Measurements from ENCODE around the gene DHCR7.

DHCR7 gene

DNA sequence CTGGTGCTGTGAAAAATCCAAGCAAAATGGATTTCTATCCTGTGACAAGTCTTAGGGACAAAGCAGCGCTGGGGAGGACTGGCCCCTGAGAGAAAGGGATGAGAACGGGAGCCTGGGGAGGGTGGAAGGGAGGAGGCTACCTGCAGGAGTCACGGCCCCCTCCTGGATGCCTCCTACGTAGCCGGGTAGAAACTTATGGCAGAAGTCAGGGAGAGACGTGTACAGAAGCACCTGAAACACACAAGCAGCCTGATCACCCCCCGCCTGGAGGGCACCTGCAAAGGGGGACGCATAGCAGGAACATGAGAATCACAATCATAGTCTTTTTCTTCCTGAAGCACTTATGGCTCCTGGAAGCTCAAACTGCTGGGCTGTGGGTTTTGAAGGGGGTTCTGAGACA lies 6.1 kb downstream of the DHCR7 start:
- Histone ChIP-seq H3K4me2 (ENCODE audit: low read length) (no peak overlapping the region), H3F3A (ENCODE audit: control insufficient read depth, insufficient read depth) (no peaks in the 10 kb centered on the region), H3K27ac (ENCODE audit: low read depth, low read length) (no peak overlapping the region), H3K9me3 (ENCODE audit: control insufficient read depth, insufficient read depth, low read length) (peaks cover 5% of the 10 kb centered on the region; the same call in 1 of the 2 replicates), H3K4me3 (ENCODE audit: low read length) (no peak overlapping the region), H3K79me2 (ENCODE audit: control insufficient read depth, low read length) (peaks cover 26% of the 10 kb centered on the region), H3K4me1 (ENCODE audit: control insufficient read depth, low read length) (peaks cover 15% of the 10 kb centered on the region), H3K9me2 (replicated peaks; ENCODE audit: control insufficient read depth, low read length) (no peaks in the 10 kb centered on the region), H3K27me3 (ENCODE audit: control insufficient read depth, low read length) (no peaks in the 10 kb centered on the region), H4K20me1 (ENCODE audit: control insufficient read depth, insufficient read depth, low read depth, low read length) (0 out of 2 replicates have a peak, but pooled peaks cover 3% of the 10 kb centered on the region), H3K36me3 (ENCODE audit: control insufficient read depth, low read length) (peaks cover 96% of the 10 kb centered on the region)
- TF ChIP-seq, protein P1, sequence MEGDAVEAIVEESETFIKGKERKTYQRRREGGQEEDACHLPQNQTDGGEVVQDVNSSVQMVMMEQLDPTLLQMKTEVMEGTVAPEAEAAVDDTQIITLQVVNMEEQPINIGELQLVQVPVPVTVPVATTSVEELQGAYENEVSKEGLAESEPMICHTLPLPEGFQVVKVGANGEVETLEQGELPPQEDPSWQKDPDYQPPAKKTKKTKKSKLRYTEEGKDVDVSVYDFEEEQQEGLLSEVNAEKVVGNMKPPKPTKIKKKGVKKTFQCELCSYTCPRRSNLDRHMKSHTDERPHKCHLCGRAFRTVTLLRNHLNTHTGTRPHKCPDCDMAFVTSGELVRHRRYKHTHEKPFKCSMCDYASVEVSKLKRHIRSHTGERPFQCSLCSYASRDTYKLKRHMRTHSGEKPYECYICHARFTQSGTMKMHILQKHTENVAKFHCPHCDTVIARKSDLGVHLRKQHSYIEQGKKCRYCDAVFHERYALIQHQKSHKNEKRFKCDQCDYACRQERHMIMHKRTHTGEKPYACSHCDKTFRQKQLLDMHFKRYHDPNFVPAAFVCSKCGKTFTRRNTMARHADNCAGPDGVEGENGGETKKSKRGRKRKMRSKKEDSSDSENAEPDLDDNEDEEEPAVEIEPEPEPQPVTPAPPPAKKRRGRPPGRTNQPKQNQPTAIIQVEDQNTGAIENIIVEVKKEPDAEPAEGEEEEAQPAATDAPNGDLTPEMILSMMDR (IDR thresholded peaks at IDR 0.05; ENCODE audit: low read depth, low read length, poor library complexity, severe bottlenecking), result no peak
- no peak for TF ChIP-seq EZH2phosphoT487 (IDR thresholded peaks at IDR 0.05; ENCODE audit: borderline replicate concordance, low read length)

DNA sequence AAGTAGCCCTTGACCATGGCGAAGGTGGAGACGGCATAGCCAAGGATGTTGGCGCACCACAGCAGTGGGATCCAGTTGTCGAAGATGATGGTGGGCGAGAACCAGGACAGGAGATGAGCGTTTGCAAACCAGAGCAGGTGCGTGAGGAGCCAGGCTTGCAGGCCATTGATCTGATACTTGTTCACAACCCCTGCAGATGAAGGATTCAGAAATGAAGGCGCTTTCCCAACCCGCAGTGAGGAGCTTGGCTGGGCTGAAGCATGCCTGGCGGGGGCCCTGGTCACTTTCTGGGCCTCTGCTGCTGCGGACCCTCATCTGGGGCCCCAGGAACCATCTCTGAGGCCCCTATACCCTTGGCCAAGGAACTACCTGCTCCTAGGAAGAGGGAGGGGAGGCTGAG lies 6.9 kb downstream of the DHCR7 start:
- Histone ChIP-seq H3K27me3 (ENCODE audit: control insufficient read depth, low read length) (no peaks in the 10 kb centered on the region), H3K4me3 (ENCODE audit: low read length) (no peak overlapping the region), H3K79me2 (ENCODE audit: control insufficient read depth, low read length) (peaks cover 17% of the 10 kb centered on the region), H3K36me3 (ENCODE audit: control insufficient read depth, low read length) (peaks cover 95% of the 10 kb centered on the region), H3K4me2 (ENCODE audit: low read length) (no peak overlapping the region), H3K9me3 (ENCODE audit: control insufficient read depth, insufficient read depth, low read length) (peaks cover under 1% of the 10 kb centered on the region; the same call in 1 of the 2 replicates), H3F3A (ENCODE audit: control insufficient read depth, insufficient read depth) (no peaks in the 10 kb centered on the region), H3K9me2 (replicated peaks; ENCODE audit: control insufficient read depth, low read length) (no peaks in the 10 kb centered on the region), H3K4me1 (ENCODE audit: control insufficient read depth, low read length) (peaks cover 6% of the 10 kb centered on the region; the same call in 1 of the 2 replicates), H3K27ac (ENCODE audit: low read depth, low read length) (no peak overlapping the region), H4K20me1 (ENCODE audit: control insufficient read depth, insufficient read depth, low read depth, low read length) (0 out of 2 replicates have a peak, but pooled peaks cover 3% of the 10 kb centered on the region)
- no peak for TF ChIP-seq EZH2phosphoT487 (IDR thresholded peaks at IDR 0.05; ENCODE audit: borderline replicate concordance, low read length)
- TF ChIP-seq, protein P1 (IDR thresholded peaks at IDR 0.05; ENCODE audit: low read depth, low read length, poor library complexity, severe bottlenecking), result no peak

DNA sequence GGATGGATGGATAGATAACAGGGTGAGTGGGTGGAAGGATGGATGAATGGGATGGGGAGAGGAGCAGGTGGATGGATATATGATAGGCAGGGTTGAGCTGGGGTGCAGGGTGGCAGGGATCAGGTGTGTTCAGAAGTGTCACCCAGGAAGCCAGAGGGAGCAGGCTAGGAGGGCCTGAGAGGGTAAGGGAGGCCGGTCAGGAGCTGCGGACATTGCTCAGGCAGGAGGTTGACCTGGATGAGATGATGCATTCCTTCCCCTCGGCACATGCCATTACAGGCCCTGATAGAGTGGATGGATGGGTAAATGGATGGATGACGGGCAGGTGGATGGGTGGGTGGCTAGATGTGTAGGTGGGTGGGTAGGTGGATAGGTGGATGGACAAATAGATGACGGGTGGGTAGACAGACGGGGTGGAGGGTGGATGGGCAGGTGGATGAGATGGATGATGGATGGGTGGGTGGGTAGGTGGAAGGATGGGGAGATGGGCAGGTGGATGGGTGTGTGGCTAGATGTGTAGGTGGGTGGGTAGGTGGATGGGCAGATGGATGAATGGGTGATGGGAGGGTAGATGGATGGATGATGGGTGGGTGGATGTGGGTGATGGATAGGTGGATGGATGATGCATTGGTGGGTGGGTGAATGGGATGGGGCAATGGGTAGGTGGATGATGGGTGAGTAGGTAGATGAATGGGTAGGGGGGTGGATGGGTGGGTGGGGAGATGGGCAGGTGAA lies 8.0 kb downstream of the DHCR7 start:
- Histone ChIP-seq H3K4me1 (ENCODE audit: control insufficient read depth, low read length) (no peaks in the 10 kb centered on the region; the same call in 1 of the 2 replicates), H3K36me3 (ENCODE audit: control insufficient read depth, low read length) (peaks cover 93% of the 10 kb centered on the region), H3K79me2 (ENCODE audit: control insufficient read depth, low read length) (peaks cover 7% of the 10 kb centered on the region), H3K4me2 (ENCODE audit: low read length) (no peak overlapping the region), H3K9me2 (replicated peaks; ENCODE audit: control insufficient read depth, low read length) (no peaks in the 10 kb centered on the region), H3K4me3 (ENCODE audit: low read length) (no peak overlapping the region), H4K20me1 (ENCODE audit: control insufficient read depth, insufficient read depth, low read depth, low read length) (0 out of 2 replicates have a peak, but pooled peaks cover 3% of the 10 kb centered on the region), H3K27ac (ENCODE audit: low read depth, low read length) (no peak overlapping the region), H3F3A (ENCODE audit: control insufficient read depth, insufficient read depth) (no peaks in the 10 kb centered on the region), H3K9me3 (ENCODE audit: control insufficient read depth, insufficient read depth, low read length) (no peaks in the 10 kb centered on the region), H3K27me3 (ENCODE audit: control insufficient read depth, low read length) (no peaks in the 10 kb centered on the region)
- TF ChIP-seq EZH2phosphoT487 (IDR thresholded peaks at IDR 0.05; ENCODE audit: borderline replicate concordance, low read length), result no peak
- TF ChIP-seq, protein P1 (IDR thresholded peaks at IDR 0.05; ENCODE audit: low read depth, low read length, poor library complexity, severe bottlenecking), result no peak
